Uterus (tissue), 4 donors: ENCODE results near the gene HUS1B. TPM values are rescaled to one million over a fixed set of nuclear protein-coding genes. Genes with fewer than 3 reads are reported as not detected.

Experiments
- DNase-seq, 2 donors: peaks; one replicate each; pipeline ENCODE4 v3.0.0-alpha.2; 2019 to 2020
- H3K27ac ChIP-seq, 2 donors: fragments of 200-600 bp; sonication (generic); 1 replicate in 1 of 2; 2 replicates in 1 of 2; pipeline ENCODE4 v1.5.1; 2016 to 2018
- H3K27me3 ChIP-seq, 2 donors: fragments of 200-600 bp; sonication (generic); one replicate each; pipeline ENCODE4 v1.5.1; 2018 to 2019; ENCODE audit warnings: control low read depth in 1 of 2
- H3K36me3 ChIP-seq, 2 donors: fragments of 200-600 bp; sonication (generic); one replicate each; pipeline ENCODE4 v1.5.1; 2019; ENCODE audit warnings: control low read depth in 1 of 2
- H3K4me1 ChIP-seq, 2 donors: fragments of 200-600 bp; sonication (generic); one replicate each; pipeline ENCODE4 v1.5.1; 2018 to 2019; ENCODE audit warnings: control low read depth in 1 of 2
- H3K4me3 ChIP-seq, 2 donors: fragments of 200-600 bp; sonication (generic); 1 replicate in 1 of 2; 2 replicates in 1 of 2; pipeline ENCODE4 v1.5.1; 2018 to 2019; ENCODE audit warnings: mild to moderate bottlenecking in 1 of 2
- H3K9me3 ChIP-seq, 2 donors: fragments of 200-600 bp; sonication (generic); one replicate each; pipeline ENCODE4 v1.5.1; 2019; ENCODE audit warnings: control low read depth in 1 of 2
- POLR2A ChIP-seq, 2 donors: fragments of 450-650 bp; IDR thresholded peaks; one replicate each; pipeline ENCODE4 v1.6.1; 2016; ENCODE audit warnings: antibody characterized with exemption in 2 of 2, mild to moderate bottlenecking in 1 of 2, moderate library complexity in 1 of 2
- intact Hi-C: fragments of 100-400 bp; cut with DNase I; formaldehyde crosslinking; loops from one replicate; pipeline ENCODE4 v1.15.1; 2023; ENCODE audit warnings: low total_unique reads
- total RNA-seq, 4 donors: library from RNA; depleted of rRNA in 3 of 4; stranded (reverse); fragments of >200 nt in 3 of 4; gene quantifications; one replicate each; pipeline versions ENCODE4 v1.1.0 to v1.2.4, GENCODE V29; 2014 to 2023
- TF ChIP-seq, protein P1 (sequence below), 4 experiments: fragments of 200-600 bp in 2 of 4; fragments of 450-650 bp in 2 of 4; sonication (generic) in 2 of 4; IDR thresholded peaks; one replicate each; pipeline ENCODE4 v1.5.1; 2016 to 2019; ENCODE audit warnings: antibody characterized with exemption in 4 of 4, mild to moderate bottlenecking in 2 of 4, moderate library complexity in 1 of 4
- donor health status: DM: yes; HTN: yes; CAD: no.

Gene HUS1B
- total RNA-seq, 4 donors from 2014 or later: 1.5 to 2.8 (median 2.8) TPM; not detected in 1

- intact Hi-C loops: no loop called here
- no peaks in the 10 kb centered on the region for H3K4me1 ChIP-seq
- no peaks in the 10 kb centered on the region for H3K36me3 ChIP-seq
- no peaks in the 10 kb centered on the region for H3K9me3 ChIP-seq
- no peak overlapping the region for H3K4me3 ChIP-seq
- TF ChIP-seq POLR2A (IDR thresholded peaks at IDR 0.05): no peak
- TF ChIP-seq, protein P1, sequence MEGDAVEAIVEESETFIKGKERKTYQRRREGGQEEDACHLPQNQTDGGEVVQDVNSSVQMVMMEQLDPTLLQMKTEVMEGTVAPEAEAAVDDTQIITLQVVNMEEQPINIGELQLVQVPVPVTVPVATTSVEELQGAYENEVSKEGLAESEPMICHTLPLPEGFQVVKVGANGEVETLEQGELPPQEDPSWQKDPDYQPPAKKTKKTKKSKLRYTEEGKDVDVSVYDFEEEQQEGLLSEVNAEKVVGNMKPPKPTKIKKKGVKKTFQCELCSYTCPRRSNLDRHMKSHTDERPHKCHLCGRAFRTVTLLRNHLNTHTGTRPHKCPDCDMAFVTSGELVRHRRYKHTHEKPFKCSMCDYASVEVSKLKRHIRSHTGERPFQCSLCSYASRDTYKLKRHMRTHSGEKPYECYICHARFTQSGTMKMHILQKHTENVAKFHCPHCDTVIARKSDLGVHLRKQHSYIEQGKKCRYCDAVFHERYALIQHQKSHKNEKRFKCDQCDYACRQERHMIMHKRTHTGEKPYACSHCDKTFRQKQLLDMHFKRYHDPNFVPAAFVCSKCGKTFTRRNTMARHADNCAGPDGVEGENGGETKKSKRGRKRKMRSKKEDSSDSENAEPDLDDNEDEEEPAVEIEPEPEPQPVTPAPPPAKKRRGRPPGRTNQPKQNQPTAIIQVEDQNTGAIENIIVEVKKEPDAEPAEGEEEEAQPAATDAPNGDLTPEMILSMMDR (IDR thresholded peaks at IDR 0.05): no peak
- H3K27ac ChIP-seq: no peak overlapping the region
- H3K27me3 ChIP-seq: no peaks in the 10 kb centered on the region
- no peak for DNase-seq
These were observed 28.1 kb upstream of the HUS1B start for GRCh38 chr6:684831-685636.

- Histone ChIP-seq H3K4me3 (peak overlapping the region; percentile 6 to 12), H3K36me3 (no peaks in the 10 kb centered on the region), H3K27ac (peak overlapping the region; percentile 6 to 35), H3K9me3 (no peaks in the 10 kb centered on the region), H3K27me3 (no peaks in the 10 kb centered on the region), H3K4me1 (no peaks in the 10 kb centered on the region)
- no peak for DNase-seq
- intact Hi-C loops: no loop called here
- TF ChIP-seq, protein P1 (IDR thresholded peaks at IDR 0.05): no peak
- TF ChIP-seq POLR2A (IDR thresholded peaks at IDR 0.05): no peak
These were observed 27.0 kb upstream of the HUS1B start for GRCh38 chr6:683742-684440.

GRCh38 chr6:680666-681340, 23.9 kb upstream of the HUS1B start:
- H3K27me3 ChIP-seq: no peaks in the 10 kb centered on the region
- H3K27ac ChIP-seq: no peak overlapping the region
- intact Hi-C loops: no loop called here
- no peak overlapping the region for H3K4me3 ChIP-seq
- DNase-seq: no peak
- no peaks in the 10 kb centered on the region for H3K9me3 ChIP-seq
- H3K36me3 ChIP-seq: no peaks in the 10 kb centered on the region
- H3K4me1 ChIP-seq: peaks cover 0 to 5% of the 10 kb centered on the region in 2 donors
- TF ChIP-seq, protein P1 (IDR thresholded peaks at IDR 0.05): no peak
- TF ChIP-seq POLR2A (IDR thresholded peaks at IDR 0.05): no peak

DNA sequence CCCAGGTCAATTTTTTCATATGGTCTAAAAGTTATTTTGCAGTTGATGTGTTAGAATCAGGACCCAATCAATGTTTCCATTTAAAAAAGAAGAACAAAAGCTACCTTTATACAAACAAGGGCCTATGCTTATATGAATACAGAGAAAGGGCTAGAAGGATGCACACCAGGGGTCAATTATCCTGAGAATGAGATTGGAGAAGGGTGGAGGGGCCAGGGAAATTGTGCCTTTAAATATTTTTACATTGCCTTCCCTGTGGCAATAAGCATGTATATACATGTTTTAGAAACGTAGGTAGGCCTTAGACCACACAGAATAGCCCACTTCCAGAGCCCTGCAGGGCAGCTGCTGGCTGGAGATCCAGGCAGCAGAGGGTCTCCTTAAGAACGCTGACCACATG, 23.4 kb upstream of the HUS1B start:
- H3K27ac ChIP-seq: no peak overlapping the region
- H3K4me1 ChIP-seq: peaks cover 0 to 5% of the 10 kb centered on the region in 2 donors
- H3K36me3 ChIP-seq: no peaks in the 10 kb centered on the region
- no peaks in the 10 kb centered on the region for H3K9me3 ChIP-seq
- H3K4me3 ChIP-seq: no peak overlapping the region
- DNase-seq: no peak
- intact Hi-C loops: no loop called here
- no peaks in the 10 kb centered on the region for H3K27me3 ChIP-seq
- no peak for TF ChIP-seq POLR2A (IDR thresholded peaks at IDR 0.05)
- TF ChIP-seq, protein P1 (IDR thresholded peaks at IDR 0.05): no peak
